Calu3 (cell line): ENCODE results near the gene MSX2. TPM values are rescaled to one million over a fixed set of nuclear protein-coding genes. Genes with fewer than 3 reads are reported as not detected.
"Not testable (repeated sequence)": the region's sequence is repeated elsewhere in the genome, so short reads cannot be mapped to it uniquely, and the experiment has no call there.

Source experiments
- BruUV-seq: library from RNA; stranded (reverse); fragments of 400-500 nt; replicated peaks from 2 replicates; lab custom pipeline; 2021; lab: Mats Ljungman, UMichigan
- CTCF ChIA-PET: fragments of 300-600 bp; sonication (Branson Sonifier 250); formaldehyde crosslinking; loops from one replicate; lab custom pipeline; 2022; ENCODE audit warnings: antibody characterized with exemption; lab: Charles Lee
- DNase-seq: peaks from one replicate; pipeline ENCODE4 v3.0.0; 2022
- H3K27ac Mint-ChIP-seq: one replicate; pipeline ENCODE4 v1.8.0; 2022; ENCODE audit warnings: mixed read lengths; ENCODE audit not compliant: unreplicated experiment
- H3K27me3 Mint-ChIP-seq: one replicate; pipeline ENCODE4 v1.8.0; 2022; ENCODE audit warnings: mixed read lengths; ENCODE audit not compliant: unreplicated experiment
- H3K36me3 Mint-ChIP-seq: one replicate; pipeline ENCODE4 v1.8.0; 2022; ENCODE audit warnings: mild to moderate bottlenecking, moderate library complexity, mixed read lengths; ENCODE audit not compliant: insufficient read depth, unreplicated experiment
- H3K4me1 Mint-ChIP-seq: one replicate; pipeline ENCODE4 v1.8.0; 2022; ENCODE audit warnings: mild to moderate bottlenecking, low read depth, mixed read lengths; ENCODE audit not compliant: unreplicated experiment
- H3K4me3 Mint-ChIP-seq: one replicate; pipeline ENCODE4 v1.8.0; 2022; ENCODE audit warnings: mild to moderate bottlenecking, low read depth, moderate library complexity, mixed read lengths; ENCODE audit not compliant: unreplicated experiment
- H3K9me3 Mint-ChIP-seq: one replicate; pipeline ENCODE4 v1.8.0; 2022; ENCODE audit warnings: low read depth, mixed read lengths; ENCODE audit not compliant: unreplicated experiment
- intact Hi-C: fragments of 100-400 bp; cut with micrococcal nuclease; formaldehyde crosslinking; loops from one replicate; pipeline ENCODE4 v1.10.0; 2022; ENCODE audit not compliant: unreplicated experiment
- total RNA-seq: library from RNA; stranded (reverse); gene quantifications from 2 replicates; pipeline ENCODE4 v1.2.3, GENCODE V29; 2022
- TF ChIP-seq, protein P1 (sequence below): fragments of 200-600 bp; IDR thresholded peaks from one replicate; pipeline ENCODE4 v1.8.0; 2022; ENCODE audit warnings: antibody characterized with exemption; ENCODE audit not compliant: unreplicated experiment

MSX2 gene
- total RNA-seq, 1 experiment from 2014 or later = 8.4 TPM

GRCh38 chr5:174760721-174761120, 36.3 kb downstream of the MSX2 start:
- Mint-ChIP-seq H3K4me1 (no peaks in the 10 kb centered on the region), H3K27ac (no peak overlapping the region), H3K4me3 (no peak overlapping the region), H3K9me3 (no peaks in the 10 kb centered on the region), H3K36me3 (no peaks in the 10 kb centered on the region), H3K27me3 (peaks cover 19% of the 10 kb centered on the region)
- CTCF ChIA-PET = no interaction called here
- BruUV-seq = no TSS peak
- DNase-seq = no peak
- TF ChIP-seq, protein P1, sequence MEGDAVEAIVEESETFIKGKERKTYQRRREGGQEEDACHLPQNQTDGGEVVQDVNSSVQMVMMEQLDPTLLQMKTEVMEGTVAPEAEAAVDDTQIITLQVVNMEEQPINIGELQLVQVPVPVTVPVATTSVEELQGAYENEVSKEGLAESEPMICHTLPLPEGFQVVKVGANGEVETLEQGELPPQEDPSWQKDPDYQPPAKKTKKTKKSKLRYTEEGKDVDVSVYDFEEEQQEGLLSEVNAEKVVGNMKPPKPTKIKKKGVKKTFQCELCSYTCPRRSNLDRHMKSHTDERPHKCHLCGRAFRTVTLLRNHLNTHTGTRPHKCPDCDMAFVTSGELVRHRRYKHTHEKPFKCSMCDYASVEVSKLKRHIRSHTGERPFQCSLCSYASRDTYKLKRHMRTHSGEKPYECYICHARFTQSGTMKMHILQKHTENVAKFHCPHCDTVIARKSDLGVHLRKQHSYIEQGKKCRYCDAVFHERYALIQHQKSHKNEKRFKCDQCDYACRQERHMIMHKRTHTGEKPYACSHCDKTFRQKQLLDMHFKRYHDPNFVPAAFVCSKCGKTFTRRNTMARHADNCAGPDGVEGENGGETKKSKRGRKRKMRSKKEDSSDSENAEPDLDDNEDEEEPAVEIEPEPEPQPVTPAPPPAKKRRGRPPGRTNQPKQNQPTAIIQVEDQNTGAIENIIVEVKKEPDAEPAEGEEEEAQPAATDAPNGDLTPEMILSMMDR = no peak
- intact Hi-C loops = no loop called here

DNA sequence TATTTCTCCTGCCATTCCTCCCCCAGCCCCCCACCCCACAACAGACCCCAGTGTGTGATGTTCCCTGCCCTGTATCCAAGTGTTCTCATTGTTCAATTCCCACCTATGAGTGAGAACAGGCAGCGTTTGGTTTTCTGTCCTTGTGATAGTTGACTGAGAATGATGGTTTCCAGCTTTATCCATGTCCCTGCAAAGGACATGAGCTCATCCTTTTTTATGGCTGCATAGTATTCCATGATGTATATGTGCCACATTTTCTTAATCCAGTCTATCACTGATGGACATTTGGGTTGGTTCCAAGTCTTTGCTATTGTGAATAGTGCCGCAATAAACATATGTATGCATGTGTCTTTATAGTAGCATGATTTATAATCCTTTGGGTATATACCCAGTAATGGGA, 37.0 kb downstream of the MSX2 start:
- H3K27ac Mint-ChIP-seq, H3K4me3 Mint-ChIP-seq, DNase-seq, H3K9me3 Mint-ChIP-seq, CTCF ChIA-PET, H3K36me3 Mint-ChIP-seq, intact Hi-C loops, H3K4me1 Mint-ChIP-seq, BruUV-seq: not testable (repeated sequence)
- H3K27me3 Mint-ChIP-seq = peaks cover 25% of the 10 kb centered on the region

DNA sequence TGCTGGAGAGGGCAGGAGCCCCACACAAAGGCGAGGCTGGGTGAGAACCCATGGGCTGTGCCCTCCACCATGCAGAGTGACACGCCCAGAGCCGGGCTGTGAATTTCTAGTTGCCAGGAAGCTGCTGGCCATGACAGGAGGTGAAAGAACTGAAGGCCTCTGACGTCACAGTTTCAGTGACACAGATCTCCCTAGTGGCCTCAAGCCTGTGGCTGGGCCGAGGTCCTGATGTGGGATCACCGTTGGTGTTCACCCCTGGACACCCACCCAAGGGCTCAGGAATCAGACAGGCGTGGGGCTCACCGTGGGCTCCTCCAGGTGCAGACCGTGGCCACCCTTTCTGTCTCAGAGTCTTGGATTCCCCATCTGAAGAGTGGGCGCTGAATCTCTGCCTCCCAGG, 39.9 kb downstream of the MSX2 start:
- no peak overlapping the region for H3K4me3 Mint-ChIP-seq
- intact Hi-C loops = no loop called here
- BruUV-seq = no TSS peak
- TF ChIP-seq, protein P1 = no peak
- CTCF ChIA-PET = no interaction called here
- H3K27ac Mint-ChIP-seq = no peak overlapping the region
- H3K4me1 Mint-ChIP-seq = no peaks in the 10 kb centered on the region
- no peaks in the 10 kb centered on the region for H3K36me3 Mint-ChIP-seq
- H3K27me3 Mint-ChIP-seq = peaks cover 42% of the 10 kb centered on the region
- no peaks in the 10 kb centered on the region for H3K9me3 Mint-ChIP-seq
- DNase-seq = no peak

DNA sequence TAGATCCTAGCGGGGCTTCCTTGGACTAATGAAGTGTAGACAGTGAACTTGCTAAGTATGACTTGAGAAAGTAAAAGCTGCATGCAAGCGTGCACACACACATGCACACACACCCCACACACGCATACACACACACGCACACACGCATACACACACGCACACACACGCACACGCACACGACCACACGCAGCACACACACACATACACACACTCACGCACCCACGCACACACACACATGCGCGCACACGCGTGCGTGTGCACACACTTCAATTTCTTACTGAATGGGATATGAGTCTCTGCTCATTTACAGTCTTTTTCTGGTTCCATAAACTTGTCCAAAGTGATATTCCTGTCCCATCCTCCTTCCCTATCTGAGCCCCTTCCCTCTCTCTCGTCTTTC, 41.2 kb downstream of the MSX2 start:
- CTCF ChIA-PET = no interaction called here
- intact Hi-C loops = no loop called here
- Mint-ChIP-seq H3K27me3 (peaks cover 40% of the 10 kb centered on the region), H3K9me3 (no peaks in the 10 kb centered on the region), H3K36me3 (no peaks in the 10 kb centered on the region), H3K4me1 (no peaks in the 10 kb centered on the region), H3K27ac (no peak overlapping the region), H3K4me3 (no peak overlapping the region)
- no TSS peak for BruUV-seq
- TF ChIP-seq, protein P1 = no peak
- no peak for DNase-seq

DNA sequence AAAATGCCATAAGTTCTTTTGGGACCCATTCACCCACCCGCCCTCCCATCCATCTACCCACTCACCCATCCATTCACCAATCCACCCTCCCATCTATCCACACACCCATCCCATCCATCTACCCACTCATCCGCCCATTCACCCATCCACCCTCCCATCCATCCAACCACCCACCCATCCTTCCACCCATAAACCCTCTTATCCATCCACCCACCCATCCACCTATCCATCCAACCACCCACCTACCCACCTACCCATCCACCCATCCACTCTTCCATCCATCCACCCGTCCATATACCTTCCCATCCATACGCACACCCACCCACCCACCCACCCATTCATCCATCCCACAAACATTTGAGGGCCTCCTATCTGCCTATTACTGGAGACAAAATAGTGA, 43.3 kb downstream of the MSX2 start:
- no peaks in the 10 kb centered on the region for H3K4me1 Mint-ChIP-seq
- BruUV-seq = no TSS peak
- H3K4me3 Mint-ChIP-seq = no peak overlapping the region
- peaks cover 62% of the 10 kb centered on the region for H3K27me3 Mint-ChIP-seq
- DNase-seq = no peak
- TF ChIP-seq, protein P1 = no peak
- CTCF ChIA-PET = no interaction called here
- no peaks in the 10 kb centered on the region for H3K36me3 Mint-ChIP-seq
- no peak overlapping the region for H3K27ac Mint-ChIP-seq
- intact Hi-C loops = no loop called here
- no peaks in the 10 kb centered on the region for H3K9me3 Mint-ChIP-seq
